Testis (tissue), 2 donors: ENCODE data around the gene CTDSPL.

Source experiments
- POLR2A ChIP-seq: fragments of 450-650 bp; IDR thresholded peaks from one replicate; pipeline ENCODE4 v1.6.1; 2017; ENCODE audit warnings: antibody characterized with exemption, mild to moderate bottlenecking, moderate library complexity
- TF ChIP-seq, protein P1 (sequence below), 3 experiments: fragments of 450-650 bp in 2 of 3; fragments of 200-600 bp in 1 of 3; sonication (generic) in 1 of 3; IDR thresholded peaks; one replicate each; pipeline ENCODE4 v1.5.1; 2016 to 2019; ENCODE audit warnings: antibody characterized with exemption in 3 of 3, mild to moderate bottlenecking in 2 of 3, moderate library complexity in 1 of 3

DNA sequence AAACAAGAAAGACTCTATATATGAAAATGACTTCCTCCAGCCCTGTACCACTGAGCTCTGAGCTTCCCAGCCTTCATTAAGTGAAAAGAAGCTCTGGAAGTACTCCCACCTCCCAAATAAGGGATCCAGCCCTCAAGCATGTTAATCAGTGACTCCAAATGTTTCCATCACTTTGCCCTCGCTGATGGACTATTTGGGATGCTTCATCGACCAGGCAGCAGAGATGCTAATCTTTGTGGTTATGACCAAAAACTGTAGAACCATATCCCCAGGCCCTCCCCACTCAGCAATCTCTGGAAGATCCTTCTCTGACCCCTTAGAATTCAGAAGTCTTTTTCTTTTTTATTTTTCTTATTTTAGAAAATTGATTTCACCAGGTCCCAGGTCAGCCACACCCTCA, 2.3 kb upstream of the CTDSPL start:
- TF ChIP-seq, protein P1, sequence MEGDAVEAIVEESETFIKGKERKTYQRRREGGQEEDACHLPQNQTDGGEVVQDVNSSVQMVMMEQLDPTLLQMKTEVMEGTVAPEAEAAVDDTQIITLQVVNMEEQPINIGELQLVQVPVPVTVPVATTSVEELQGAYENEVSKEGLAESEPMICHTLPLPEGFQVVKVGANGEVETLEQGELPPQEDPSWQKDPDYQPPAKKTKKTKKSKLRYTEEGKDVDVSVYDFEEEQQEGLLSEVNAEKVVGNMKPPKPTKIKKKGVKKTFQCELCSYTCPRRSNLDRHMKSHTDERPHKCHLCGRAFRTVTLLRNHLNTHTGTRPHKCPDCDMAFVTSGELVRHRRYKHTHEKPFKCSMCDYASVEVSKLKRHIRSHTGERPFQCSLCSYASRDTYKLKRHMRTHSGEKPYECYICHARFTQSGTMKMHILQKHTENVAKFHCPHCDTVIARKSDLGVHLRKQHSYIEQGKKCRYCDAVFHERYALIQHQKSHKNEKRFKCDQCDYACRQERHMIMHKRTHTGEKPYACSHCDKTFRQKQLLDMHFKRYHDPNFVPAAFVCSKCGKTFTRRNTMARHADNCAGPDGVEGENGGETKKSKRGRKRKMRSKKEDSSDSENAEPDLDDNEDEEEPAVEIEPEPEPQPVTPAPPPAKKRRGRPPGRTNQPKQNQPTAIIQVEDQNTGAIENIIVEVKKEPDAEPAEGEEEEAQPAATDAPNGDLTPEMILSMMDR (IDR thresholded peaks at IDR 0.05) = no peak
- TF ChIP-seq POLR2A = no peak
